Thyroid gland (tissue), 4 donors: ENCODE measurements around the gene MAL.

ENCODE experiments used
- CTCF ChIP-seq, 6 experiments: fragments of 200-600 bp in 3 of 6; fragments of 450-650 bp in 3 of 6; sonication (generic) in 3 of 6; IDR thresholded peaks; one replicate each; pipeline ENCODE4 v1.5.1; 2016 to 2019; ENCODE audit warnings: antibody characterized with exemption in 6 of 6, mild to moderate bottlenecking in 2 of 6, inconsistent platforms in 1 of 6, moderate library complexity in 1 of 6
- POLR2A ChIP-seq, 2 donors: fragments of 450-650 bp; IDR thresholded peaks; one replicate each; pipeline ENCODE4 v1.6.1; 2017; ENCODE audit warnings: antibody characterized with exemption in 2 of 2, mild to moderate bottlenecking in 2 of 2, moderate library complexity in 1 of 2

GRCh38 chr2:95031726-95032116 lies 6.2 kb downstream of the MAL start:
- TF ChIP-seq CTCF (IDR thresholded peaks at IDR 0.05) (no peak), POLR2A (IDR thresholded peaks at IDR 0.05) (no peak)
